Measurements from ENCODE around the gene MED14. TPM values are rescaled to one million over a fixed set of nuclear protein-coding genes. Genes with fewer than 3 reads are reported as not detected.

MED14 gene
- total RNA-seq, 4 donors from 2014 or later: 21.6 to 37.6 (median 28.9) TPM

DNA sequence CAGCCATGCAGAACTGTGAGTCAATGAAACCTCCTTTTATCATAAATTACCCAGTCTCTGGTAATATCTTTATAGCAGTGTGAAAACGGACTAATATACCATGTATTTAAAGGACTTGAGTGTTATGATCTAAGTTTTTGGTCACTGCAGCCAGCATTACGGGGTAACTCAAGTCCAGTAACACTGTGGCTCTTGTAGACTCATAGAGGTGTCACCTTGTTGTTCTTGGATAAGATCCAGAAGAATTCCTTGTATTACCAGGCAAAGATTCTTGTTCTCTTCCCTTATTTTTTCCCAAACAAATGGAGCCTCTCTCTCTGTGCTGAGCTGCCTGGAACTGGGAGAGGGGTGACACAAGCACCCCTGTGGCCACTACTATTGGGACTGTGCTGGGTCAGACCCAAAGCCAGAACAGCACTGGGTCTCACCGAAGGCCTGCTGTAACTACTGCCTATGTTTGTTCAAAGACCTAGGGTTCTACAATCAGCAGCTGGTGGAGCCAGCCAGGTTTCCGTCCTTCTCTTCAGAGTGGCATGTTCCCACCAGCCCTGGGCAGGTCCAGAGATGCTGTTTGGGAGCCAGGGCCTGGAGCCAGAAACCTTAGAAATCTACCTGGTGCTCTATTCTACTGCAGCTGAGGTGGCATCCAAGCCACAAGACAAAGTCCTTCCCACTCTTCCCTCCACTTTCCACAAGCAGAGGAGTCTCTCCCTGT lies 43.7 kb upstream of the MED14 start:
- WGBS, 2 donors: 51 to 53% methylated on average over 2 to 4 of the region's 4 CpGs
- peaks cover 0 to 2% (median 0%) of the 10 kb centered on the region in 4 donors for H3K27me3 ChIP-seq

DNA sequence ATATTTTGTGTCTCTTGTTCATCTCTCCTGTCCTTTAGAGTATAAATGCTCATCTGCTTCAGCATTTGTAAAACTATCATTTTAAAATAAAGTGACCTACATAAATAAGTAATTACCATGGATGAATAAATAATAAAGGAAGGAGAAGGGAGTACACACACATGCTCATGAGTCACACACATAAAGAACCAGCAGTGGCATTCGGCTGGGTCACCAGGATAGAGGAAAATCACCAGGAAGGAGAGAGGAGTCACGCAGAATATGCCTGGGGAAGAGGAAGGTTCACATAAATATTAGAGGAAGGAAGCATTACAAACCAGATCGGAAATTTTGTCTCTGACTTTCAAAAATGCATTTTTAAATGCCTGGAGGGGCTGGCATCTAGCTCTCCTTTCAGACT lies 38.5 kb upstream of the MED14 start:
- 12 to 28% methylated on average over 3 of the region's 3 CpGs for WGBS, 2 donors
- intact Hi-C loops (cut with DNase I): no loop called here
- peak overlapping the region; percentile 25 to 52 (median 42) for H3K27ac ChIP-seq
- peaks cover 3 to 21% (median 5%) of the 10 kb centered on the region in 3 donors for H3K4me1 ChIP-seq
- peaks cover 0 to 2% (median 0%) of the 10 kb centered on the region in 4 donors for H3K27me3 ChIP-seq
- no peaks in the 10 kb centered on the region for H3K9me3 ChIP-seq
- H3K4me3 ChIP-seq: no peak overlapping the region
- TF ChIP-seq POLR2A (IDR thresholded peaks at IDR 0.05): no peak
- TF ChIP-seq, protein P1, sequence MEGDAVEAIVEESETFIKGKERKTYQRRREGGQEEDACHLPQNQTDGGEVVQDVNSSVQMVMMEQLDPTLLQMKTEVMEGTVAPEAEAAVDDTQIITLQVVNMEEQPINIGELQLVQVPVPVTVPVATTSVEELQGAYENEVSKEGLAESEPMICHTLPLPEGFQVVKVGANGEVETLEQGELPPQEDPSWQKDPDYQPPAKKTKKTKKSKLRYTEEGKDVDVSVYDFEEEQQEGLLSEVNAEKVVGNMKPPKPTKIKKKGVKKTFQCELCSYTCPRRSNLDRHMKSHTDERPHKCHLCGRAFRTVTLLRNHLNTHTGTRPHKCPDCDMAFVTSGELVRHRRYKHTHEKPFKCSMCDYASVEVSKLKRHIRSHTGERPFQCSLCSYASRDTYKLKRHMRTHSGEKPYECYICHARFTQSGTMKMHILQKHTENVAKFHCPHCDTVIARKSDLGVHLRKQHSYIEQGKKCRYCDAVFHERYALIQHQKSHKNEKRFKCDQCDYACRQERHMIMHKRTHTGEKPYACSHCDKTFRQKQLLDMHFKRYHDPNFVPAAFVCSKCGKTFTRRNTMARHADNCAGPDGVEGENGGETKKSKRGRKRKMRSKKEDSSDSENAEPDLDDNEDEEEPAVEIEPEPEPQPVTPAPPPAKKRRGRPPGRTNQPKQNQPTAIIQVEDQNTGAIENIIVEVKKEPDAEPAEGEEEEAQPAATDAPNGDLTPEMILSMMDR (IDR thresholded peaks at IDR 0.05): no peak
- DNase-seq: no peak
- H3K36me3 ChIP-seq: no peaks in the 10 kb centered on the region

More for the DNA sequence above, 43.7 kb upstream of the MED14 start:
- Histone ChIP-seq H3K36me3 (no peaks in the 10 kb centered on the region), H3K27ac (peak overlapping the region in 3 of 4 donors; percentile 21 to 54 (median 42)), H3K4me1 (peaks cover 0 to 11% (median 3%) of the 10 kb centered on the region in 3 donors), H3K4me3 (no peak overlapping the region), H3K9me3 (no peaks in the 10 kb centered on the region)
- intact Hi-C loops (cut with DNase I): no loop called here
- TF ChIP-seq, protein P1 (IDR thresholded peaks at IDR 0.05): no peak
- TF ChIP-seq POLR2A (IDR thresholded peaks at IDR 0.05): no peak
- DNase-seq: no peak

DNA sequence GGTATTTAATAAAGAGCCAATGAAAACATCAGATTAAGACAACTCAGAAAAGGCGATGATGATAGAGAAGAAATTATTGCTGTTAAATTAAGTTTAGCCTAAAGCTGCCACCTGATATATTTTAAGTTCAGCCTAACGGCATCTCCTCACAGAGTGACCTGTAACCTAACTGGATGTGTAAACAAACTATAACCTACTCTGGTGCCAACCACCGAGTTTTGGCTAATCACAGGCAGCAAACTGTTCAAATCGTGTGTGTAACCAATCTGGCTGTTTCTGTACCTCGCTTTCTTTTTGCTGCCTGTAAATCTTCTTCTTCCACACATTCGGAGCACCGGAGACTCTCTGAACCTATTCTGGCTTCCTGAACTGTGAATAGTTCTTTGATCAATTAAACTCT lies 37.8 kb upstream of the MED14 start:
- intact Hi-C loops (cut with DNase I): no loop called here
- WGBS, 2 donors: 50 to 64% methylated on average over 7 of the region's 7 CpGs

GRCh38 chrX:40772290-40772689 lies 36.9 kb upstream of the MED14 start:
- intact Hi-C loops (cut with DNase I): no loop called here
- 36 to 43% methylated on average over 1 to 2 of the region's 2 CpGs for WGBS, 2 donors
- DNase-seq: no peak
- H3K4me1 ChIP-seq: peaks cover 3 to 20% (median 5%) of the 10 kb centered on the region in 3 donors
- no peaks in the 10 kb centered on the region for H3K36me3 ChIP-seq
- H3K27ac ChIP-seq: peak overlapping the region in 1 of 4 donors; percentile 21
- H3K4me3 ChIP-seq: no peak overlapping the region
- H3K27me3 ChIP-seq: peaks cover 0 to 2% (median 0%) of the 10 kb centered on the region in 4 donors
- TF ChIP-seq, protein P1 (IDR thresholded peaks at IDR 0.05): no peak
- TF ChIP-seq POLR2A (IDR thresholded peaks at IDR 0.05): no peak
- no peaks in the 10 kb centered on the region for H3K9me3 ChIP-seq

More for the DNA sequence above, 37.8 kb upstream of the MED14 start:
- Histone ChIP-seq H3K9me3 (no peaks in the 10 kb centered on the region), H3K4me1 (peaks cover 3 to 20% (median 5%) of the 10 kb centered on the region in 3 donors), H3K4me3 (no peak overlapping the region), H3K27me3 (peaks cover 0 to 2% (median 0%) of the 10 kb centered on the region in 4 donors), H3K36me3 (no peaks in the 10 kb centered on the region), H3K27ac (peak overlapping the region in 3 of 4 donors; percentile 34 to 52 (median 49))
- no peak for DNase-seq
- TF ChIP-seq, protein P1 (IDR thresholded peaks at IDR 0.05): no peak
- no peak for TF ChIP-seq POLR2A (IDR thresholded peaks at IDR 0.05)

GRCh38 chrX:40761762-40762161 lies 26.4 kb upstream of the MED14 start:
- Histone ChIP-seq H3K9me3 (no peaks in the 10 kb centered on the region), H3K4me3 (no peak overlapping the region), H3K27ac (no peak overlapping the region), H3K27me3 (no peaks in the 10 kb centered on the region), H3K36me3 (no peaks in the 10 kb centered on the region), H3K4me1 (no peaks in the 10 kb centered on the region)
- DNase-seq: no peak
- WGBS, 2 donors: 26 to 38% methylated on average over 1 of the region's 1 CpG
- TF ChIP-seq, protein P1 (IDR thresholded peaks at IDR 0.05): no peak
- no peak for TF ChIP-seq POLR2A (IDR thresholded peaks at IDR 0.05)
- intact Hi-C loops (cut with DNase I): no loop called here

Measured in esophagus squamous epithelium (tissue), 5 donors.